ENCODE results near the gene SLC35F2. TPM values are rescaled to one million over a fixed set of nuclear protein-coding genes. Genes with fewer than 3 reads are reported as not detected.

SLC35F2 gene
- total RNA-seq, 1 donor from 2014 or later = 4.7 TPM

GRCh38 chr11:107785401-107785800 is 73.2 kb downstream of the SLC35F2 start:
- DNase-seq = no peak

- DNase-seq = no peak
Measured at GRCh38 chr11:107783121-107783520, 75.5 kb downstream of the SLC35F2 start.

GRCh38 chr11:107780775-107781174 is 77.8 kb downstream of the SLC35F2 start:
- DNase-seq = no peak

- DNase-seq = no peak
Measured at GRCh38 chr11:107780136-107780535, 78.5 kb downstream of the SLC35F2 start.

GRCh38 chr11:107778839-107779517 is 79.6 kb downstream of the SLC35F2 start:
- DNase-seq = no peak

GRCh38 chr11:107777110-107777509 is 81.5 kb downstream of the SLC35F2 start:
- no peak for DNase-seq

- DNase-seq = no peak
Measured at GRCh38 chr11:107776062-107776461, 82.5 kb downstream of the SLC35F2 start.

- DNase-seq = peak; percentile 34
Measured at GRCh38 chr11:107770551-107770951, 88.0 kb downstream of the SLC35F2 start.

- DNase-seq = peak; percentile 48
Measured at GRCh38 chr11:107769189-107769588, 89.4 kb downstream of the SLC35F2 start.

GRCh38 chr11:107758719-107759355 is 99.8 kb downstream of the SLC35F2 start:
- DNase-seq = peak; percentile 85

GRCh38 chr11:107757661-107758060 is 100.9 kb downstream of the SLC35F2 start:
- no peak for DNase-seq

GRCh38 chr11:107756553-107756952 is 102.0 kb downstream of the SLC35F2 start:
- DNase-seq = no peak

- peak; percentile 65 for DNase-seq
Measured at GRCh38 chr11:107752949-107753822, 105.4 kb downstream of the SLC35F2 start.

- DNase-seq = no peak
Measured at GRCh38 chr11:107752508-107752907, 106.1 kb downstream of the SLC35F2 start.

GRCh38 chr11:107751082-107751481 is 107.5 kb downstream of the SLC35F2 start:
- DNase-seq = no peak

GRCh38 chr11:107750313-107750712 is 108.3 kb downstream of the SLC35F2 start:
- DNase-seq = no peak

GRCh38 chr11:107747622-107748021 is 111.0 kb downstream of the SLC35F2 start:
- DNase-seq = peak; percentile 79

- DNase-seq = peak; percentile 27
Measured at GRCh38 chr11:107744736-107745135, 113.9 kb downstream of the SLC35F2 start.

GRCh38 chr11:107743191-107743590 is 115.4 kb downstream of the SLC35F2 start:
- peak; percentile 75 for DNase-seq

GRCh38 chr11:107741044-107741823 is 117.4 kb downstream of the SLC35F2 start:
- DNase-seq = peak; percentile 27
